GM12878 (cell line): ENCODE measurements around the gene SLC15A1. TPM values are rescaled to one million over a fixed set of nuclear protein-coding genes. Genes with fewer than 3 reads are reported as not detected.

Experiments
- ATAC-seq: fragments of 200-7000 bp; cut with Tn5 transposase; 3 replicates; pipeline ENCODE4 v1.9.1; 2020; ENCODE audit warnings: mild to moderate bottlenecking, moderate library complexity
- BruUV-seq: library from RNA; stranded (reverse); fragments of 400-500 nt; replicated peaks from 2 replicates; lab custom pipeline; 2021; lab: Mats Ljungman, UMichigan
- CTCF ChIA-PET: fragments of 300-600 bp; sonication (Branson Sonifier 250); formaldehyde crosslinking; extraction: SDS; loops from one replicate; lab custom pipeline; 2021; ENCODE audit warnings: inconsistent platforms; lab: Yijun Ruan, JAX
- POLR2A ChIA-PET: fragments of 350-600 bp; formaldehyde crosslinking; extraction: SDS; loops from one replicate; lab custom pipeline; 2021; ENCODE audit warnings: inconsistent platforms; lab: Charles Lee
- RAD21 ChIA-PET: fragments of 300-600 bp; sonication (Branson Sonifier 250); formaldehyde crosslinking; loops from one replicate; lab custom pipeline; 2023; ENCODE audit warnings: antibody characterized with exemption; ENCODE audit not compliant: unreplicated experiment; lab: Charles Lee
- SMC1A ChIA-PET: fragments of 300-600 bp; sonication (Branson Sonifier 250); formaldehyde crosslinking; loops from one replicate; lab custom pipeline; 2023; ENCODE audit not compliant: unreplicated experiment, uncharacterized antibody; lab: Charles Lee
- DNase-seq: peaks from one replicate; pipeline ENCODE4 v3.0.0-alpha.2; 2011; ENCODE audit warnings: low read depth, low spot score
- FAIRE-seq: peaks from 3 replicates; lab custom pipeline; 2011; peaks lifted over from hg19 to GRCh38; lab: Jason Lieb, UNC
- H2AFZ ChIP-seq: 2 replicates; pipeline ENCODE4 v1.6.0; 2011; ENCODE audit warnings: low read depth, low read length, control low read depth; ENCODE audit not compliant: control insufficient read depth
- H3K27ac ChIP-seq: 2 replicates; pipeline ENCODE4 v1.5.1; 2011; ENCODE audit warnings: control low read depth; ENCODE audit not compliant: control insufficient read depth, insufficient read depth
- H3K27me3 ChIP-seq, 2 experiments: replicated peaks in 1 of 2; 2 replicates each; pipeline versions ENCODE4 v1.6.0 to v1.6.1; 2011; ENCODE audit warnings: low read length in 1 of 2; ENCODE audit not compliant: control insufficient read depth in 2 of 2, insufficient read depth in 2 of 2
- H3K36me3 ChIP-seq, 2 experiments: 2 replicates each; pipeline ENCODE4 v1.5.1; 2011; ENCODE audit warnings: low read length in 1 of 2; ENCODE audit not compliant: control insufficient read depth in 2 of 2, insufficient read depth in 2 of 2
- H3K4me1 ChIP-seq: 2 replicates; pipeline ENCODE4 v1.6.1; 2011; ENCODE audit warnings: mild to moderate bottlenecking, low read length, moderate library complexity, mixed read lengths; ENCODE audit not compliant: control insufficient read depth, insufficient read depth
- H3K4me2 ChIP-seq: 2 replicates; pipeline ENCODE4 v1.6.0; 2011; ENCODE audit warnings: control low read depth; ENCODE audit not compliant: control insufficient read depth, insufficient read depth
- H3K4me3 ChIP-seq: fragments of 200-600 bp; sonication (generic); 2 replicates; pipeline ENCODE4 v1.5.1; 2016
- H3K79me2 ChIP-seq: 2 replicates; pipeline ENCODE4 v1.6.0; 2011; ENCODE audit warnings: low read length; ENCODE audit not compliant: control insufficient read depth, insufficient read depth
- H3K9ac ChIP-seq: 2 replicates; pipeline ENCODE4 v1.8.0; 2011; ENCODE audit warnings: low read length, control low read depth, mixed read lengths; ENCODE audit not compliant: control insufficient read depth, insufficient read depth
- H3K9me3 ChIP-seq: replicated peaks from 3 replicates; pipeline ENCODE4 v1.5.1; 2011; ENCODE audit warnings: mild to moderate bottlenecking, low read length; ENCODE audit not compliant: control insufficient read depth, insufficient read depth
- H4K20me1 ChIP-seq: 2 replicates; pipeline ENCODE4 v1.6.0; 2011; ENCODE audit not compliant: control insufficient read depth, insufficient read depth
- ATF7 ChIP-seq: fragments of 450-650 bp; IDR thresholded peaks from 2 replicates; pipeline ENCODE4 v1.6.1; 2016; ENCODE audit warnings: low read depth, mild to moderate bottlenecking
- CBFB ChIP-seq: IDR thresholded peaks from 2 replicates; pipeline ENCODE4 v1.6.1; 2016; ENCODE audit warnings: antibody characterized with exemption, low read depth
- CHD4 ChIP-seq: fragments of 200-600 bp; sonication (generic); IDR thresholded peaks from 2 replicates; pipeline ENCODE4 v1.6.1; 2016; ENCODE audit warnings: mild to moderate bottlenecking
- HDGF ChIP-seq: fragments of 450-650 bp; IDR thresholded peaks from 2 replicates; pipeline ENCODE4 v1.6.1; 2016; ENCODE audit warnings: antibody characterized with exemption
- NBN ChIP-seq: fragments of 450-650 bp; IDR thresholded peaks from 2 replicates; pipeline ENCODE4 v1.6.1; 2016
- NFIC ChIP-seq: IDR thresholded peaks from 2 replicates; pipeline ENCODE4 v1.6.1; 2012; ENCODE audit warnings: low read depth, mild to moderate bottlenecking, inconsistent platforms, low read length, moderate library complexity
- NR2F1 ChIP-seq: fragments of 450-650 bp; conservative IDR thresholded peaks from 2 replicates; pipeline ENCODE4 v1.6.1; 2017; ENCODE audit warnings: mild to moderate bottlenecking
- STAT3 ChIP-seq: IDR thresholded peaks from 2 replicates; pipeline ENCODE4 v1.6.1; 2011; ENCODE audit warnings: low read depth, low read length, improper control_type of control experiment
- ZNF207 ChIP-seq: fragments of 450-650 bp; IDR thresholded peaks from 2 replicates; pipeline ENCODE4 v1.6.1; 2014; ENCODE audit warnings: antibody characterized with exemption, mild to moderate bottlenecking, borderline replicate concordance
- WGBS: methylation state at CpG from one replicate; pipeline ENCODE4 v1.1.6; 2016; ENCODE audit warnings: low lambda C conversion rate; ENCODE audit not compliant: insufficient replicate concordance, insufficient coverage; ENCODE audit errors: missing lambda C conversion rate; 5-methylcytosine and 5-hydroxymethylcytosine counted together
- in situ Hi-C: fragments of 300-500 bp; cut with MboI; formaldehyde crosslinking; loops from 9 replicates; pipeline ENCODE4 v1.14.3; 2018; ENCODE audit warnings: mixed read lengths
- intact Hi-C: fragments of 100-400 bp; cut with micrococcal nuclease; formaldehyde crosslinking; loops from one replicate; pipeline ENCODE4 v1.14.2; 2022; ENCODE audit not compliant: unreplicated experiment
- polyA plus RNA-seq, 11 experiments: library from polyadenylated mRNA; depleted of rRNA in 4 of 11; unstranded in 6 of 11; stranded (reverse) in 5 of 11; fragments of >200 nt; fragmentation: Nextera tagmentation in 4 of 11; fragmentation: Illumina TruSeq in 1 of 11; extraction: Ambion mirVana in 4 of 11; extraction: Trizol in 1 of 11; gene quantifications; 1 replicate in 1 of 11; 2 replicates in 10 of 11; pipeline versions ENCODE4 v1.2.1 to v1.2.3, GENCODE V29; 2011 to 2016; ENCODE audit warnings: inconsistent platforms in 2 of 11, missing spikeins in 2 of 11, low read depth in 1 of 11
- total RNA-seq, 4 experiments: library from RNA; depleted of rRNA in 3 of 4; stranded (reverse); fragments of >200 nt in 3 of 4; fragmentation: Illumina TruSeq in 1 of 4; extraction: Trizol in 1 of 4; gene quantifications; 2 replicates each; pipeline versions ENCODE4 v1.2.1 to v1.2.3, GENCODE V29; 2013 to 2021
- TF ChIP-seq, protein P1 (sequence below): fragments of 450-650 bp; IDR thresholded peaks from 2 replicates; pipeline ENCODE4 v1.6.1; 2016; ENCODE audit warnings: mild to moderate bottlenecking
- TF ChIP-seq, protein P2 (sequence below): fragments of 150-350 bp; IDR thresholded peaks from 2 replicates; pipeline ENCODE4 v1.6.1; 2016; ENCODE audit warnings: low read depth, low read length
- TF ChIP-seq, protein P3 (sequence below): IDR thresholded peaks from 2 replicates; pipeline ENCODE4 v1.6.1; 2012; ENCODE audit warnings: low read depth, low read length, improper control_type of control experiment

The SLC15A1 gene
- total and polyA plus RNA-seq, 10 of the 15 experiments (the other 5 are each of a cell fraction or from before 2014, with no cell fraction given): not detected

DNA sequence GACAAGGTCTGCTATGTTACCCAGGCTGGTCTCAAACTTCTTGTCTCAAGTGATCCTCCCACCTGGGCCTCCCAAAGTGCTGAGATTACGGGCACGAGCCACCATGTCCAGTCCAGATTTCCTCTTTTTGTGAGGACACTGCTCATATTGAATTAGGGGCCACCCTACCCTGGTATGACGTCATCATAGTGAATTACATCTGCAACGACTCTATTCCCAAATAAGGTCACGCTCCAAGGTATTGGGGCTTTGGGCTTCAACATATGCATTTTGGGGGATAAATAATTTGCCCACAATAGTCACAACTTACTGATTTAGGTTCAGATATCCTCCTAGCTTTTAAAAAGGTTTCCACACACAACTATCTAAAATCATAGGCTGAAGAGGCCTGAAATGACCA, 9.5 kb downstream of the SLC15A1 start:
- intact Hi-C loops: no loop called here
- BruUV-seq: no TSS peak
- H3K9me3 ChIP-seq: no peaks in the 10 kb centered on the region; the same call in 2 of the 3 replicates

DNA sequence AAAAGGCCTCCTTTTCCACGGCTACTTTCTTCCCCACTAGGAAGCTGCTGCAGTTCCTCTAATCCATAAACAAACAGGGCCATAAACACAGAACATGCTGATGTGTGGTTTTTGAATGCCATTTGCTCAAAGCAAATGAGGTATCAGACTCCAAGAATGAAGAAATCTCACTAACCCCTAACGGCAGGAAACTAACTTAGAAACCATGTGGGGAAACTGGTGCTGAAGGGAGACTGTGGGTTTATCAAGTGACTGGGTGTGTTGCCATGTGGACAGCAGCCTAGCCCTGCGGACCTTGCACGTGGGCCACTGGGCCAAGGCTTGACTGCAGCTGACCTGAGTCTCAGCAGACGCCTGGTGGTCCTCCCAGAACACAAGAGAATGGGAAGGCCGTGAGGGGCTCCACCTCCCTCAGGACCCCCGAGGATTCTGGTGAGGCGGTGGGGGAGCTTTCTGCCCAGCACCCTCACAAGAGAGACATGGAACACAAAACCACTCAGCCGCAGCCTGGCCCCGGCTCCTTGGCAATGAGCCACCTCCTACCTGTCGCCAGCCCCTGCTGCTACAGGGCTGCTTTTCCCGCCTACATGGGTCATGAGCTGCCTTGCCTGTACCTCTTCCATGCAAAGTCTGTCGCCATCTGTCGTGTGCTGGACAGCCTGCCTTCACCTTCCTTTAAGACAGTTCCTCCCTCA, 10.6 kb downstream of the SLC15A1 start:
- no peak for DNase-seq
- H3K79me2 ChIP-seq: no peaks in the 10 kb centered on the region
- TF ChIP-seq STAT3 (no peak), CHD4 (no peak), HDGF (no peak), CBFB (no peak), NFIC (no peak), NBN (no peak), NR2F1 (no peak), ZNF207 (no peak)
- TF ChIP-seq, protein P1, sequence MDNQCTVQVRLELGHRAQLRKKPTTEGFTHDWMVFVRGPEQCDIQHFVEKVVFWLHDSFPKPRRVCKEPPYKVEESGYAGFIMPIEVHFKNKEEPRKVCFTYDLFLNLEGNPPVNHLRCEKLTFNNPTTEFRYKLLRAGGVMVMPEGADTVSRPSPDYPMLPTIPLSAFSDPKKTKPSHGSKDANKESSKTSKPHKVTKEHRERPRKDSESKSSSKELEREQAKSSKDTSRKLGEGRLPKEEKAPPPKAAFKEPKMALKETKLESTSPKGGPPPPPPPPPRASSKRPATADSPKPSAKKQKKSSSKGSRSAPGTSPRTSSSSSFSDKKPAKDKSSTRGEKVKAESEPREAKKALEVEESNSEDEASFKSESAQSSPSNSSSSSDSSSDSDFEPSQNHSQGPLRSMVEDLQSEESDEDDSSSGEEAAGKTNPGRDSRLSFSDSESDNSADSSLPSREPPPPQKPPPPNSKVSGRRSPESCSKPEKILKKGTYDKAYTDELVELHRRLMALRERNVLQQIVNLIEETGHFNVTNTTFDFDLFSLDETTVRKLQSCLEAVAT: no peak
- TF ChIP-seq, protein P2, sequence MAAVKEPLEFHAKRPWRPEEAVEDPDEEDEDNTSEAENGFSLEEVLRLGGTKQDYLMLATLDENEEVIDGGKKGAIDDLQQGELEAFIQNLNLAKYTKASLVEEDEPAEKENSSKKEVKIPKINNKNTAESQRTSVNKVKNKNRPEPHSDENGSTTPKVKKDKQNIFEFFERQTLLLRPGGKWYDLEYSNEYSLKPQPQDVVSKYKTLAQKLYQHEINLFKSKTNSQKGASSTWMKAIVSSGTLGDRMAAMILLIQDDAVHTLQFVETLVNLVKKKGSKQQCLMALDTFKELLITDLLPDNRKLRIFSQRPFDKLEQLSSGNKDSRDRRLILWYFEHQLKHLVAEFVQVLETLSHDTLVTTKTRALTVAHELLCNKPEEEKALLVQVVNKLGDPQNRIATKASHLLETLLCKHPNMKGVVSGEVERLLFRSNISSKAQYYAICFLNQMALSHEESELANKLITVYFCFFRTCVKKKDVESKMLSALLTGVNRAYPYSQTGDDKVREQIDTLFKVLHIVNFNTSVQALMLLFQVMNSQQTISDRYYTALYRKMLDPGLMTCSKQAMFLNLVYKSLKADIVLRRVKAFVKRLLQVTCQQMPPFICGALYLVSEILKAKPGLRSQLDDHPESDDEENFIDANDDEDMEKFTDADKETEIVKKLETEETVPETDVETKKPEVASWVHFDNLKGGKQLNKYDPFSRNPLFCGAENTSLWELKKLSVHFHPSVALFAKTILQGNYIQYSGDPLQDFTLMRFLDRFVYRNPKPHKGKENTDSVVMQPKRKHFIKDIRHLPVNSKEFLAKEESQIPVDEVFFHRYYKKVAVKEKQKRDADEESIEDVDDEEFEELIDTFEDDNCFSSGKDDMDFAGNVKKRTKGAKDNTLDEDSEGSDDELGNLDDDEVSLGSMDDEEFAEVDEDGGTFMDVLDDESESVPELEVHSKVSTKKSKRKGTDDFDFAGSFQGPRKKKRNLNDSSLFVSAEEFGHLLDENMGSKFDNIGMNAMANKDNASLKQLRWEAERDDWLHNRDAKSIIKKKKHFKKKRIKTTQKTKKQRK: no peak
- TF ChIP-seq, protein P3, sequence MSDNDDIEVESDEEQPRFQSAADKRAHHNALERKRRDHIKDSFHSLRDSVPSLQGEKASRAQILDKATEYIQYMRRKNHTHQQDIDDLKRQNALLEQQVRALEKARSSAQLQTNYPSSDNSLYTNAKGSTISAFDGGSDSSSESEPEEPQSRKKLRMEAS: no peak

More for the DNA sequence above, 9.5 kb downstream of the SLC15A1 start:
- no peaks in the 10 kb centered on the region for H3K79me2 ChIP-seq
- H3K4me2 ChIP-seq: no peak overlapping the region
- in situ Hi-C loops: no loop called here
- H3K4me1 ChIP-seq: no peaks in the 10 kb centered on the region
- H3K4me3 ChIP-seq: no peak overlapping the region
- SMC1A ChIA-PET: no interaction called here
- no peak overlapping the region for H3K27ac ChIP-seq
- ATAC-seq (no peak), FAIRE-seq (no peak), DNase-seq (no peak)
- no peak overlapping the region for H2AFZ ChIP-seq
- RAD21 ChIA-PET: no interaction called here
- no peak overlapping the region for H3K9ac ChIP-seq
- no peaks in the 10 kb centered on the region; a peak in 2 of 4 replicates for H3K27me3 ChIP-seq
- WGBS: 33% methylated on average over 5 of the region's 5 CpGs
- POLR2A ChIA-PET: no interaction called here
- CTCF ChIA-PET: interaction anchor here (1.0 kb wide), 1 partner anchor 16 kb away, joined by 3 read pairs; no protein-coding TSS in a partner anchor
- no peaks in the 10 kb centered on the region for H4K20me1 ChIP-seq
- TF ChIP-seq ATF7: peak; percentile 56
- no peak for TF ChIP-seq CBFB
- H3K36me3 ChIP-seq: no peaks in the 10 kb centered on the region

More for the DNA sequence above, 10.6 kb downstream of the SLC15A1 start:
- no peaks in the 10 kb centered on the region; a peak in 2 of 4 replicates for H3K27me3 ChIP-seq
- H3K9ac ChIP-seq: no peak overlapping the region
- H3K9me3 ChIP-seq: no peaks in the 10 kb centered on the region; the same call in 2 of the 3 replicates
- H3K4me2 ChIP-seq: no peak overlapping the region
- no TSS peak for BruUV-seq
- in situ Hi-C loops (no loop called here), intact Hi-C loops (no loop called here)
- CTCF ChIA-PET: no interaction called here
- ATAC-seq (no peak), FAIRE-seq (no peak)
- no peak overlapping the region for H3K27ac ChIP-seq
- 40% methylated on average over 14 of the region's 14 CpGs for WGBS
- POLR2A ChIA-PET: no interaction called here
- RAD21 ChIA-PET: interaction anchor here (0.7 kb wide), 1 partner anchor 286 kb away, joined by 4 read pairs; no protein-coding TSS in a partner anchor
- H4K20me1 ChIP-seq: no peaks in the 10 kb centered on the region
- no peak overlapping the region for H3K4me3 ChIP-seq
- SMC1A ChIA-PET: no interaction called here
- H3K4me1 ChIP-seq: no peaks in the 10 kb centered on the region
- no peak overlapping the region for H2AFZ ChIP-seq
- H3K36me3 ChIP-seq: no peaks in the 10 kb centered on the region
